BJ (cell line): ENCODE measurements around the gene LZTS2. TPM values are rescaled to one million over a fixed set of nuclear protein-coding genes. Genes with fewer than 3 reads are reported as not detected.

ENCODE experiments used
- CTCF ChIA-PET: fragments of 350-600 bp; formaldehyde crosslinking; extraction: SDS; loops from one replicate; lab custom pipeline; 2021; ENCODE audit warnings: antibody characterized with exemption, inconsistent platforms; lab: Yijun Ruan, JAX
- POLR2A ChIA-PET: fragments of 300-600 bp; sonication (Branson Sonifier 250); formaldehyde crosslinking; extraction: SDS; loops from one replicate; lab custom pipeline; 2021; ENCODE audit warnings: antibody characterized with exemption; lab: Charles Lee
- DNase-seq: peaks from one replicate; pipeline ENCODE4 v3.0.0-alpha.2; 2011; ENCODE audit warnings: low read depth
- H3K27me3 ChIP-seq: 2 replicates; pipeline ENCODE4 v1.6.0; 2011; ENCODE audit warnings: low read length; ENCODE audit not compliant: control insufficient read depth, insufficient read depth
- H3K36me3 ChIP-seq: 2 replicates; pipeline ENCODE4 v1.5.1; 2011; ENCODE audit warnings: low read length; ENCODE audit not compliant: control insufficient read depth, insufficient read depth
- H3K4me3 ChIP-seq: 2 replicates; pipeline ENCODE4 v1.5.1; 2011; ENCODE audit warnings: low read depth, mild to moderate bottlenecking, control low read depth, low read length
- CTCF ChIP-seq: IDR thresholded peaks from 2 replicates; pipeline ENCODE4 v1.5.1; 2011; ENCODE audit warnings: low read depth, mild to moderate bottlenecking, control low read depth, inconsistent platforms, low read length, moderate library complexity; ENCODE audit not compliant: insufficient read depth
- polyA plus RNA-seq: library from polyadenylated mRNA; depleted of rRNA; stranded (reverse); fragments of >200 nt; gene quantifications from 2 replicates; pipeline ENCODE4 v1.2.3, GENCODE V29; 2011; rRNA removed
- small RNA-seq: library from RNA; depleted of rRNA; stranded (forward); fragments of <200 nt; gene quantifications from one replicate; pipeline ENCODE3, GENCODE V24; 2012; ENCODE audit warnings: low replicate concordance, low read depth; ENCODE audit not compliant: insufficient read length

LZTS2 gene
- polyA plus RNA-seq, 1 experiment = 81.5 TPM

- Histone ChIP-seq H3K36me3 (no peaks in the 10 kb centered on the region), H3K27me3 (no peaks in the 10 kb centered on the region), H3K4me3 (no peak overlapping the region)
- no peak for DNase-seq
- ChIA-PET CTCF (interaction anchor here (1.1 to 27.0 kb wide), 4 partner anchors 7 to 86 kb away, joined by 3 to 676 read pairs (median 373); partner anchors contain the start of gene KAZALD1), POLR2A (no interaction called here)
- no peak for TF ChIP-seq CTCF
Measured at GRCh38 chr10:101055411-101055810, 55.8 kb downstream of the LZTS2 start.

DNA sequence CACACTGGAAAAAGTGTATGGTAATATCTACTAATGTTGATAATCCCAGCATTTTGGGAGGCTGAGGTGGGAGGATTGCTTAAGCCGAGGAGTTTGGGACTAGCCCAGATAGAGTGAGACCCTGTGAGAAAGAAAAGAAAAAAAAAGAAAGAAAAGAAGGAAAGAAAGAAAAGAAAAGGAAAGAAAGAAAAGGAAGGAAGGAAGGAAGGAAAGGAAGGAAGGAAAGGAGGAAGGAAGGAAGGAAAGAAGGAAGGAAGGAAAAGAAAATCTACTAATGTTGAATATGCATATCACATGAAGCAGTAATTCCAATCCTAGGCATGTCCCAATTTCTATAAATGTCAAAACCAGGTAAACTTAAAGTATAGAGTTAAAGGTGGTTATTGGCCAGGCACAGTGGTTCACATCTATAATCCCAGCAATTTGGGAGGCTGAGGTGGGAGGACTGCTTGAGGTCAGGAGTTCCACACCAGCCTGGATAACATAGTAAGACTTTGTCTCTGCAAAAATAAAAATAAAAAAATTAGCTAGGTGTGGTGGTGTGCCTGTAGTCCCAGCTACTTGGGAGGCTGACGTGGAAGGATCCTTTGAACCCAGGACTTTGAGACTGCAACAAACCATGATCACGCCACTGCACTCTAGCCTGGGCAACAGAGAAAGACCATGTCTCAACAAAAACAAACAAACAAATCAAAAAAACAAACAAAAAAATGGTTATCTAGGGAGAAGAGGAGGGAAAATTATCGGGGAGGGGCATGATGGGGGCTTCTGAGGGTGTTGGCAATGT lies 57.0 kb downstream of the LZTS2 start:
- no peaks in the 10 kb centered on the region for H3K36me3 ChIP-seq
- TF ChIP-seq CTCF = no peak
- no peak overlapping the region for H3K4me3 ChIP-seq
- no peak for DNase-seq
- no peaks in the 10 kb centered on the region for H3K27me3 ChIP-seq
- ChIA-PET CTCF (interaction anchor here (1.9 to 27.0 kb wide), 3 partner anchors 6 to 86 kb away, joined by 11 to 676 read pairs (median 676); partner anchors contain the start of gene KAZALD1), POLR2A (no interaction called here)

Small RNAs within 50 kb of the gene (small RNA-seq; reads per million reads assigned to genes)
- not detected for gene MIR608

Other genes with a start within 250 kb of the LZTS2 start
- 6.8 and 10.1 TPM in 2 replicates for gene SLF2, start 86.8 kb upstream of the LZTS2 start, polyA plus RNA-seq
- gene SEMA4G, start 30.3 kb upstream of the LZTS2 start, polyA plus RNA-seq = 4.2 and 4.3 TPM in 2 replicates
- 77.3 and 123 TPM in 2 replicates for gene MRPL43, start 12.3 kb upstream of the LZTS2 start, polyA plus RNA-seq
- gene TWNK, start 12.3 kb upstream of the LZTS2 start, polyA plus RNA-seq = 4.7 and 5.5 TPM in 2 replicates
- gene PDZD7, start 31.3 kb downstream of the LZTS2 start, polyA plus RNA-seq = 0.53 and 0.86 TPM in 2 replicates
- 100 and 125 TPM in 2 replicates for gene SFXN3, start 31.4 kb downstream of the LZTS2 start, polyA plus RNA-seq
- gene KAZALD1, start 62.2 kb downstream of the LZTS2 start, polyA plus RNA-seq = 21.4 and 32.4 TPM in 2 replicates
- not detected in 2 replicates for gene TLX1, start 131.5 kb downstream of the LZTS2 start, polyA plus RNA-seq
- not detected in 2 replicates for gene LBX1, start 229.7 kb downstream of the LZTS2 start, polyA plus RNA-seq